Measurements from ENCODE around the gene HIP1R. TPM values are rescaled to one million over a fixed set of nuclear protein-coding genes. Genes with fewer than 3 reads are reported as not detected.
A peak's percentile ranks its signal among the peaks of the same experiment; 100 is the strongest.

The HIP1R gene
- total RNA-seq, 1 donor from 2014 or later = 26.6 TPM

DNA sequence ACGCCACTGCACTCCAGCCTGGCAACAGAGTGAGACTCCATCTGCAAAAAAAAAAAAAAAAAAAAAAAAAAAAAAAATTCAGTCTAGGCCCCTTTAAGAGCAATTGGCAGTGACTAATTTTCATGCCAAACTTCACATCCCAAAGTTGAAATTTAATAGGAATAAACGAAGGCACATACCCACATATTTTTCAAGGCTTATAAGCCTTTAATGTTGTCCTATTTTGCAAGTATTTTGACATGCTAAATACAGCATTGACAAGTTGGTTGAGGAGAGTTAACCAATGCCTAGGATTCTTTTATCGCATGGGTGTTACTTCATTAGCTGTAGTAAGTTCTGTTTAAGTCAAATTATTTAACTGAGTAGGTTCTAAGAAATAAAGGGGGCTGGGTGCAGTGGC is 23.5 kb upstream of the HIP1R start:
- Mint-ChIP-seq H3K4me1 (ENCODE audit: low read depth) (no peaks in the 10 kb centered on the region), H3K27ac (no peak overlapping the region), H3K4me3 (no peak overlapping the region), H3K27me3 (ENCODE audit: insufficient read depth) (no peaks in the 10 kb centered on the region), H3K36me3 (ENCODE audit: low read depth) (no peaks in the 10 kb centered on the region), H3K9me3 (no peaks in the 10 kb centered on the region)
- DNase-seq (ENCODE audit: low spot score) = no peak
- intact Hi-C loops (cut with micrococcal nuclease) = no loop called here

DNA sequence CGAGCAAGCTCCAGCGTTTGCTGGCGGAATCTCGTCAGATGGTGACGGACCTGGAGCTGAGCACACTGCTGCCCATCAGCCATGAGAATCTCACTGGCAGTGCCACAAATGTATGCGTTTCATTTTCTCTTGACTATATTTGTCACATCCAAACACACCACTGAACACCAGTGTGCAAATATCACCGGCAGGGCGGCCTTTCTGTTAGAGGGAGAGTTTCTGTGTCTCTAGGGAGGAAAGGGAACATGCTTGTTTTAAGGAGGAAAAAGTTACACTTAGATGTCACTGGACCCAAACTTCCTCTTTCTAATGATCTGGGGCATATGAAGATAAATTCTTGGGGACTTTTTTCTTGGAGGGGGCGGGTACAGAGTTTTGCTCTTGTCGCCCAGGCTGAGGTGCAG is 21.9 kb upstream of the HIP1R start:
- H3K36me3 Mint-ChIP-seq (ENCODE audit: low read depth) = no peaks in the 10 kb centered on the region
- H3K4me1 Mint-ChIP-seq (ENCODE audit: low read depth) = no peaks in the 10 kb centered on the region
- H3K9me3 Mint-ChIP-seq = no peaks in the 10 kb centered on the region
- intact Hi-C loops (cut with micrococcal nuclease) = no loop called here
- no peak for DNase-seq (ENCODE audit: low spot score)
- H3K27ac Mint-ChIP-seq = no peak overlapping the region
- no peaks in the 10 kb centered on the region for H3K27me3 Mint-ChIP-seq (ENCODE audit: insufficient read depth)
- no peak overlapping the region for H3K4me3 Mint-ChIP-seq

DNA sequence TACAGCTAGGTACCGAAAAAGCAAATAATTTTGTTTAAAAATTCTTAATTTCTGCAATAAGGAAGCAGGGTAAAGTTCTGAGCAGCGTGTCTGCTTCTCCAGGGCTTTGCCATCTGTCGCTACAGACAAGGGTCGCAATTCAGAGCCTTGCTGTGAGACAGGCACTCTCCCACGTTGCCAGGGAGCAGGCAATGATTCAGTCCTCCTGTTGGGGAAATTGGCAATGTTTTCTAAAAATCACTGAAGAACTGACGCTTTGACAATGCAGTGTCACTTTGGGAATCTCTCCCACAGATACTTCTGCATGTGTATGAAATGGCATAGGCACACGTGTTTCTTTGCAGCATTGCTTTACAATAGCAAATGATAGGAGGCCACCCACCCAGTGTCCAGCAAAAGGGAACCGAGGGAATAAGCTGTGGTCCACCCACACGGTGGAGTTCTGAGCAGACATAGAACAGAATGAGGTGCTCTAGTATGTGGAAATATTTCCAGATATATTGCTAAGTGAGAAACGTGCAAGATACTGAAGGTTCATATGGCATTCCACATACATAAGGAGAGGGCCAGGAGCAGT is 16.0 kb upstream of the HIP1R start:
- no peaks in the 10 kb centered on the region for H3K27me3 Mint-ChIP-seq (ENCODE audit: insufficient read depth)
- intact Hi-C loops (cut with micrococcal nuclease) = no loop called here
- H3K27ac Mint-ChIP-seq = no peak overlapping the region
- no peaks in the 10 kb centered on the region for H3K36me3 Mint-ChIP-seq (ENCODE audit: low read depth)
- H3K9me3 Mint-ChIP-seq = no peaks in the 10 kb centered on the region
- no peak overlapping the region for H3K4me3 Mint-ChIP-seq
- H3K4me1 Mint-ChIP-seq (ENCODE audit: low read depth) = no peaks in the 10 kb centered on the region
- no peak for DNase-seq (ENCODE audit: low spot score)

GRCh38 chr12:122820138-122820537 is 15.1 kb upstream of the HIP1R start:
- Mint-ChIP-seq H3K27ac (no peak overlapping the region), H3K4me1 (ENCODE audit: low read depth) (no peaks in the 10 kb centered on the region), H3K36me3 (ENCODE audit: low read depth) (no peaks in the 10 kb centered on the region), H3K9me3 (no peaks in the 10 kb centered on the region), H3K27me3 (ENCODE audit: insufficient read depth) (no peaks in the 10 kb centered on the region), H3K4me3 (no peak overlapping the region)
- intact Hi-C loops (cut with micrococcal nuclease) = no loop called here
- no peak for DNase-seq (ENCODE audit: low spot score)

DNA sequence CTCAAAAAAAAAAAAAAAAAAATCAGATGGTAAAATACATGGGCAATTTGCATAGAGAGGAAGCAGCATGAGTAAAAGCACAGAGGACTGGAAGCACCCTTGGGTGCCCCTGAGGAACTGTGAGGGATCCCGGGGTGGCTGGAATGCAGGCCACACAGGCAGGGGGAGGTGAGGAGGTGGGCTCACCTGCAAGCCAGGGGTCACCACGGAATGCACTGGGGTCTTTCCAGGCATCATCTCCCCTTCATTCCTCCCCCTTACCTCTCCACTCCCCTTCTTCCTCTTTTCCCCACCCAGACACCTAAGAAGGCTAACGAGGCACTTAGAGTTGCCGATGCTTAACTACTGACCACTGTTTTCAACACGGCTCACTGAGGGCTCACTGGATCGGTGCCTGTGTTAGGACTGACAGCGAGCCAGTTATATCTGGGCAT is 14.4 kb upstream of the HIP1R start:
- intact Hi-C loops (cut with micrococcal nuclease) = no loop called here
- H3K36me3 Mint-ChIP-seq (ENCODE audit: low read depth) = no peaks in the 10 kb centered on the region
- DNase-seq (ENCODE audit: low spot score) = no peak
- H3K4me1 Mint-ChIP-seq (ENCODE audit: low read depth) = no peaks in the 10 kb centered on the region
- no peaks in the 10 kb centered on the region for H3K9me3 Mint-ChIP-seq
- no peaks in the 10 kb centered on the region for H3K27me3 Mint-ChIP-seq (ENCODE audit: insufficient read depth)
- no peak overlapping the region for H3K27ac Mint-ChIP-seq
- H3K4me3 Mint-ChIP-seq = no peak overlapping the region

- no peak overlapping the region for H3K4me3 Mint-ChIP-seq
- DNase-seq (ENCODE audit: low spot score) = no peak
- H3K36me3 Mint-ChIP-seq (ENCODE audit: low read depth) = no peaks in the 10 kb centered on the region
- no peaks in the 10 kb centered on the region for H3K4me1 Mint-ChIP-seq (ENCODE audit: low read depth)
- no peaks in the 10 kb centered on the region for H3K9me3 Mint-ChIP-seq
- no peak overlapping the region for H3K27ac Mint-ChIP-seq
- intact Hi-C loops (cut with micrococcal nuclease) = no loop called here
- peaks cover 9% of the 10 kb centered on the region for H3K27me3 Mint-ChIP-seq (ENCODE audit: insufficient read depth)
Observed at GRCh38 chr12:122823429-122823828, 11.8 kb upstream of the HIP1R start.

DNA sequence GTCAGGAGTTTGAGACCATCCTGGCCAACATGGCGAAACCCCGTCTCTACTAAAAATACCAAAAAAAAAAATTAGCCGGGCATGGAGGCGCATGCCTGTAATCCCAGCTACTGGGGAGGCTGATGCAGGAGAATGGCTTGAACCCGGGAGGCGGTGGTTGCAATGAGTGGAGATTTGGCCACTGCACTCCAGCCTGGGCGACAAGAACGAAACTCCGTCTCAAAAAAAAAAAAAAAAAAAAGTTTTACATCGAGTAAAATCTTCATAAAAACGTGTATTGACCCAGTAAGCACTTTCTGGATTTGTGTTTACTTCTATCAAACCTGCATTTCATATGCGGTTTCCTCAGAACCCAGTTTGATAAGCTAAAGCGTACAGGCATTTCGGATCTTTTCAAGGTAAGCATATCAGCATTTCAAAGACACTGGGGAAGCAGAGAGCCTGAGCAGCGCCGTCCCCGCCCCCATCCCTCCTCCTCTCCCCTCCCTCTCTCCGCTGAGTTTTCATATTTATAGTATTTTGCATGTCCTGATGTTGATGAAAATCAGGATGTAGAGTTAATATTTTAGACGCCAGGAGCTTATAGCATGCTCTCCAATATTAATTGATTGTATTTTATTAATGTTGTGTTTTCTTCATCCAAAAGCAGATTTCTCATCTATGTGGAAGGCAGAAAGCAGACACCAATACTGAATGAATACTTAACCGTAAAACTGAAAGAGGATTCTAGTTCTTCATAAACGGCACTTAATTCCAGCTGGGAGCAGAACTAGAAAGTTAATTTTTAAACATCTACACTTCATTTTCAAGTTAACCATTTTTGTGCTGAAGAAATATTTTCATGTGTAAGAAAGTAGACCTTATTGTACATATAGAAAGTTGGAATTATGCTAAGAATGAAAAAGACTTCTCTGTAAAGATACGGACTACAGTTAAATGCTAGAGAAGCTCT is 9.2 kb upstream of the HIP1R start:
- no peaks in the 10 kb centered on the region for H3K4me1 Mint-ChIP-seq (ENCODE audit: low read depth)
- H3K27ac Mint-ChIP-seq = no peak overlapping the region
- H3K27me3 Mint-ChIP-seq (ENCODE audit: insufficient read depth) = peaks cover 15% of the 10 kb centered on the region
- intact Hi-C loops (cut with micrococcal nuclease) = no loop called here
- no peaks in the 10 kb centered on the region for H3K9me3 Mint-ChIP-seq
- H3K36me3 Mint-ChIP-seq (ENCODE audit: low read depth) = no peaks in the 10 kb centered on the region
- DNase-seq (ENCODE audit: low spot score) = no peak
- no peak overlapping the region for H3K4me3 Mint-ChIP-seq

GRCh38 chr12:122827258-122827657 is 8.0 kb upstream of the HIP1R start:
- no peaks in the 10 kb centered on the region for H3K9me3 Mint-ChIP-seq
- H3K36me3 Mint-ChIP-seq (ENCODE audit: low read depth) = no peaks in the 10 kb centered on the region
- H3K4me3 Mint-ChIP-seq = no peak overlapping the region
- DNase-seq (ENCODE audit: low spot score) = no peak
- peaks cover 15% of the 10 kb centered on the region for H3K27me3 Mint-ChIP-seq (ENCODE audit: insufficient read depth)
- H3K4me1 Mint-ChIP-seq (ENCODE audit: low read depth) = no peaks in the 10 kb centered on the region
- H3K27ac Mint-ChIP-seq = no peak overlapping the region
- intact Hi-C loops (cut with micrococcal nuclease) = no loop called here

DNA sequence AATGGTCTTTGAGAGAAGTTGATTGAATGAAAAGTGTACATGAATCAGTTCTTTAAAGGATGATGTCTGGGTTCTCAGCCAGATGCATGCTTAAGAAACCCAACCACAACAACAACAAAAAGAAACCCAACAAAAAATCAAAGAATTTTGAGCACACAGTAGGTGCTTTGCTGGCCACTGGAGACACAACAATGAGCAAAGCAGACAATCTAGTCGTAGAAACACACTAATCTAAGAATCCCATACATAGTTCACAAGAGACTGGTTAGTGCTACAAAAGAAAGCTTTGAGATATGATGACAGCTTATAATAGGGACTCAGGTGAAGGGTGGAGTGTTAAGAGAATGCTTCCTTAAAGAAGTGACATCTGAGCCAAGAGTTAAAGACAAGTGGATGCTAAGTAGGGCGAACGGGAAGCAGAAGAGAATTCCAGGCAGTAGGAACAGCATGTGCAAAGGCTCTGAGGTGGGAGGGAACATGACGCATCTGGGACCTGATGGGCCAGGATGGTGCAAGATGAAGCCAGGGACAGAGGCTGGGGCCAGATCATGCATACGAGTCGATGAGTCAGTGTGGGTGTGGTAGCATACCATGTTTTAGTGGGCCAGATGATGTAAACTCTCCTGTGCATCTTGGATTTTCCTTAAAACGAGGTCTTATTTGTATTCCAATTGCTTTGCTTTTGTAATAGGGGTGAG is 4.6 kb upstream of the HIP1R start:
- intact Hi-C loops (cut with micrococcal nuclease) = no loop called here
- DNase-seq (ENCODE audit: low spot score) = no peak
- Mint-ChIP-seq H3K4me1 (ENCODE audit: low read depth) (peaks cover 13% of the 10 kb centered on the region), H3K27me3 (ENCODE audit: insufficient read depth) (peaks cover 32% of the 10 kb centered on the region), H3K27ac (no peak overlapping the region), H3K36me3 (ENCODE audit: low read depth) (peaks cover 3% of the 10 kb centered on the region), H3K9me3 (no peaks in the 10 kb centered on the region), H3K4me3 (no peak overlapping the region)

GRCh38 chr12:122834104-122834920 is 945 bp upstream of the HIP1R start:
- no peak for DNase-seq (ENCODE audit: low spot score)
- Mint-ChIP-seq H3K4me3 (peak overlapping the region; percentile 96), H3K27ac (peak overlapping the region; percentile 92), H3K4me1 (ENCODE audit: low read depth) (peaks cover 29% of the 10 kb centered on the region), H3K36me3 (ENCODE audit: low read depth) (peaks cover 12% of the 10 kb centered on the region), H3K9me3 (no peaks in the 10 kb centered on the region), H3K27me3 (ENCODE audit: insufficient read depth) (peaks cover 25% of the 10 kb centered on the region)
- intact Hi-C loops (cut with micrococcal nuclease) = no loop called here

GRCh38 chr12:122835750-122836026 is 431 bp downstream of the HIP1R start:
- H3K27ac Mint-ChIP-seq = no peak overlapping the region
- intact Hi-C loops (cut with micrococcal nuclease) = loop anchor here (1.0 to 5.0 kb wide), 4 partner anchors 35 to 131 kb away; partner anchors contain the start of gene ABCB9
- no peak overlapping the region for H3K4me3 Mint-ChIP-seq
- H3K36me3 Mint-ChIP-seq (ENCODE audit: low read depth) = peaks cover 12% of the 10 kb centered on the region
- H3K9me3 Mint-ChIP-seq = no peaks in the 10 kb centered on the region
- peaks cover 23% of the 10 kb centered on the region for H3K27me3 Mint-ChIP-seq (ENCODE audit: insufficient read depth)
- peak; percentile 9 for DNase-seq (ENCODE audit: low spot score)
- peaks cover 29% of the 10 kb centered on the region for H3K4me1 Mint-ChIP-seq (ENCODE audit: low read depth)

- peak; percentile 48 for DNase-seq (ENCODE audit: low spot score)
- Mint-ChIP-seq H3K36me3 (ENCODE audit: low read depth) (peaks cover 12% of the 10 kb centered on the region), H3K9me3 (no peaks in the 10 kb centered on the region), H3K4me1 (ENCODE audit: low read depth) (peaks cover 29% of the 10 kb centered on the region), H3K27ac (peak overlapping the region; percentile 91), H3K27me3 (ENCODE audit: insufficient read depth) (peaks cover 25% of the 10 kb centered on the region), H3K4me3 (peak overlapping the region; percentile 97)
- intact Hi-C loops (cut with micrococcal nuclease) = loop anchor here (1.0 to 5.0 kb wide), 4 partner anchors 35 to 130 kb away; partner anchors contain the start of gene ABCB9
Observed at GRCh38 chr12:122836027-122836921, 1.0 kb downstream of the HIP1R start.
